RWPE2 (cell line): ENCODE data around the gene USP35.
"Not testable (repeated sequence)": the region's sequence is repeated elsewhere in the genome, so short reads cannot be mapped to it uniquely, and the experiment has no call there.

ENCODE experiments used
- ATAC-seq: fragments of 200-7000 bp; cut with Tn5 transposase; 3 replicates; pipeline ENCODE4 v1.9.1; 2021; ENCODE audit warnings: low read depth
- DNase-seq: peaks from one replicate; pipeline ENCODE4 v3.0.0-alpha.2; 2020; ENCODE audit warnings: low spot score
- H3K27ac ChIP-seq: fragments of 450-650 bp; 2 replicates; pipeline ENCODE4 v1.5.1; 2017; ENCODE audit warnings: mild to moderate bottlenecking; ENCODE audit not compliant: poor library complexity, severe bottlenecking
- H3K27me3 ChIP-seq: fragments of 250-450 bp; sonication (Bioruptor Pico); 2 replicates; pipeline ENCODE4 v1.5.1; 2021; ENCODE audit warnings: mild to moderate bottlenecking, moderate library complexity; ENCODE audit not compliant: insufficient read depth, poor library complexity, severe bottlenecking
- H3K36me3 ChIP-seq: fragments of 250-450 bp; sonication (Bioruptor Pico); 2 replicates; pipeline ENCODE4 v1.5.1; 2020; ENCODE audit warnings: low read depth, mild to moderate bottlenecking, moderate library complexity
- H3K4me1 ChIP-seq: fragments of 250-450 bp; sonication (Bioruptor Pico); 2 replicates; pipeline ENCODE4 v1.5.1; 2021; ENCODE audit warnings: mild to moderate bottlenecking, moderate library complexity; ENCODE audit not compliant: insufficient read depth, poor library complexity, severe bottlenecking
- H3K4me3 ChIP-seq: fragments of 250-450 bp; sonication (Bioruptor Pico); 2 replicates; pipeline ENCODE4 v1.5.1; 2021; ENCODE audit warnings: mild to moderate bottlenecking, moderate library complexity; ENCODE audit not compliant: severe bottlenecking
- H3K9me3 ChIP-seq: fragments of 250-450 bp; sonication (Bioruptor Pico); 2 replicates; pipeline ENCODE4 v1.5.1; 2021; ENCODE audit warnings: mild to moderate bottlenecking, moderate library complexity; ENCODE audit not compliant: severe bottlenecking
- CTCF ChIP-seq: fragments of 450-650 bp; IDR thresholded peaks from one replicate; pipeline ENCODE4 v1.5.1; 2017; ENCODE audit warnings: mild to moderate bottlenecking, moderate library complexity; ENCODE audit not compliant: poor library complexity, severe bottlenecking

USP35 gene

DNA sequence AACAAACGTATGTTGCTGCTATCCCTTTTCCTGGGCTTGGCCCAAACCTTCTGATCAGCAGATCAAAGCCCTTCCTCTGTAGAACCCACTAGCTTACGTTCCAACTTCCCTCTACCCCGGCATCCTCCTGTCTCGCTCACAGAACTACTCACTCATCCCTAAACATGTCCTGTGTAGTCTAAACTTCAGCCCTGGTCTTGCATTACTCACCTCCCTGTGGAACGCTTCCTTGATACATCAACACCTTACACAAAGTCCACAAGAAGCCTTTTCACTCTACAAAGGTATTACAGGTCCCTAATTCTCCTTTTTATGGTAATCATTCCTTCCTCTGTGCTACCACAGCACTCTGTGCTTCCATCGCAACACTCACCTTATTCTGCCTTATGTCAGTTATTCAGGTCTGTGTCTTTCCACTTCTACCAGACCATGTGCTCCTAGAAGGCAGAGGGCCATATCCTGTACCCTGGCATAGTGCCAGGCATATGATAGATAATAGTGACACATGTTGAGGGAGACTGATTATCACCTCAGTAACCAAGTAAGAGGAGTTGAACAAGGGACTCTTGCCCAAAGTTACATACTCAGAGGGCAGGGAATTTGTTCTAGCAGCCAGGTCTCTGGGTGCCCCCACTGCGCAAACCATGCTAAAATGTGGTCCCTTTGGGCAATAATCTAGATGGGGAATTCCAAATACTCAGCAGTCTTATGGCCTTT is 41.6 kb downstream of the USP35 start:
- ATAC-seq (no peak), DNase-seq (no peak)
- Histone ChIP-seq H3K4me1 (no peaks in the 10 kb centered on the region), H3K27ac (no peak overlapping the region), H3K27me3 (no peaks in the 10 kb centered on the region), H3K4me3 (no peak overlapping the region), H3K36me3 (no peaks in the 10 kb centered on the region), H3K9me3 (no peaks in the 10 kb centered on the region)
- TF ChIP-seq CTCF = no peak

DNA sequence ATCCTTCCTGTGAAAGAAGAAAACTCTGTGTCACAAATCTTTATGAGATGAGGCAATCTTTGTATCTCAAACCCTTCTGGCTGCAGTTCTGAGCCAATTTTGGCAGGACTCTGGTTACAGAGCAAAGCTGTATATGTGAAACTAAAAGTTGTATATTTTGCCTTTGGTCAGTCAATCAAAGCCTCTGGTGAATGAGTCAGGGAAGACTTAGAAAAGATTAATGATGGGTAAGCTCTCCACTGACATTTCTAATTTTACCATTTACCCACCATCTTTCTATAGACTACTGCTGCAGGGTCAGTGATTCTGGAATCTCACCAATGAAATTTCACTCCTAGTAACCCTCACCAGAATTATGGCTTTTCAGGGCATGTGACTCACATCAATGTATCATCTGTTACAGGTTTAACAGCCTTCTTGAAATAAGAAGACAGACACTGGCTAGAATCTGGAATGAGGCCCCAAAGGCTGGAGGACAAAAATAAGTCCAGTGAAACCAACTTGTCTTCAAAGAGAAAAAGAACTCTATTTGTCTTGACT is 43.3 kb downstream of the USP35 start:
- Histone ChIP-seq H3K36me3 (no peaks in the 10 kb centered on the region), H3K27ac (no peak overlapping the region), H3K4me1 (no peaks in the 10 kb centered on the region), H3K27me3 (no peaks in the 10 kb centered on the region), H3K4me3 (no peak overlapping the region), H3K9me3 (no peaks in the 10 kb centered on the region)
- no peak for DNase-seq
- no peak for TF ChIP-seq CTCF
- no peak for ATAC-seq

GRCh38 chr11:78233046-78233445 is 44.3 kb downstream of the USP35 start:
- not testable (repeated sequence) for H3K36me3 ChIP-seq, ATAC-seq, H3K4me1 ChIP-seq, H3K27me3 ChIP-seq, DNase-seq, H3K27ac ChIP-seq, H3K9me3 ChIP-seq, H3K4me3 ChIP-seq

DNA sequence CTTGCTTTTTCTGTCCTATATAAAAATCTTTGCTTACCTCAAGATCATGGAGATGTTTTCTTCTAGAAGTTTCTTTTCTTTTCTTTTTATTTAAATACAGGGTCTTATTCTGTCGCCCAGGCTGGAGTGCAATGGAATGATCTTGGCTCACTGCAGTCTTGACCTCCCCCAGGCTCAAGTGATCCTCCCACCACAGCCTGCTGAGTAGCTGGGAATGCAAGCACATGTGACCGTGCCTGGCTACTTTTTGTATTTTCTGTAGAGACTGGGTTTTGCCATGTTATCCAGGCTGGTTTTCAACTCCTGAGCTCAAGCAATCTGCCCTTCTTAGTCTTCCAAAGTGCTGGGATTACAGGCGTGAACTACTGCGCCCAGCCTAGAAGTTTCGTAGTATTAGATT is 45.3 kb downstream of the USP35 start:
- no peak for TF ChIP-seq CTCF
- ATAC-seq = no peak
- Histone ChIP-seq H3K4me3 (no peak overlapping the region), H3K4me1 (no peaks in the 10 kb centered on the region), H3K9me3 (no peaks in the 10 kb centered on the region), H3K27ac (no peak overlapping the region), H3K36me3 (no peaks in the 10 kb centered on the region), H3K27me3 (no peaks in the 10 kb centered on the region)
- no peak for DNase-seq

GRCh38 chr11:78237293-78238046 is 48.8 kb downstream of the USP35 start:
- no peak for TF ChIP-seq CTCF
- Histone ChIP-seq H3K27me3 (no peaks in the 10 kb centered on the region), H3K4me3 (no peak overlapping the region), H3K4me1 (no peaks in the 10 kb centered on the region), H3K9me3 (no peaks in the 10 kb centered on the region), H3K27ac (no peak overlapping the region), H3K36me3 (no peaks in the 10 kb centered on the region)
- DNase-seq = no peak
- ATAC-seq = no peak
